ENCODE measurements around the gene TCEAL2.
"Not testable (repeated sequence)": the region's sequence is repeated elsewhere in the genome, so short reads cannot be mapped to it uniquely, and the experiment has no call there.

DNA sequence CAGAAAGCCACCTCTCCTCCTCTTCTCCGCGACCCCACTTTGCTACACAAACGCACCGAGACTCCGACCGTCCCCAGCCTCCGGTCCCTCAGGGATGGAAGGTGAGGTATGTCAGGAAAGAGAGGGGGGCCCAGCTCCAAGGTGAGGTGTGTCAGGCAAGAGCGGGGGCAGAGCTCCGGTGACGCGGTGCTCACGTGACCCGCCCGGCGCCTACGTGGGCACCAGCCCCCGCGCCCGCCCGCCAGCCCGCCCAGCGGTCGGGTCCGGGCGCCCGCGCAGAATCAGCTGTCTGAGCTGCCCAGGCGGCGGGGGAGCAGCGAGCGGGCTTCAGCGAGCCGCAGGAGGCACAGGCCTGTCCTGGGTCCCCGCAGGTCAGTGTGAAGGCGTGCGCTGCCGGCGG lies at the start of gene TCEAL2:
- TF ChIP-seq EZH2phosphoT487 (IDR thresholded peaks at IDR 0.05; ENCODE audit: unreplicated experiment); CTCF (conservative IDR thresholded peaks at IDR 0.05; ENCODE audit: low read depth in 2 of 2); ZNF114 (CRISPR knock-in tag; IDR thresholded peaks at IDR 0.05); JUNB (IDR thresholded peaks at IDR 0.05; ENCODE audit: unreplicated experiment); EZH2 (IDR thresholded peaks at IDR 0.05; ENCODE audit: low read depth, unreplicated experiment): not testable (repeated sequence)
- TF ChIP-seq, protein P1, sequence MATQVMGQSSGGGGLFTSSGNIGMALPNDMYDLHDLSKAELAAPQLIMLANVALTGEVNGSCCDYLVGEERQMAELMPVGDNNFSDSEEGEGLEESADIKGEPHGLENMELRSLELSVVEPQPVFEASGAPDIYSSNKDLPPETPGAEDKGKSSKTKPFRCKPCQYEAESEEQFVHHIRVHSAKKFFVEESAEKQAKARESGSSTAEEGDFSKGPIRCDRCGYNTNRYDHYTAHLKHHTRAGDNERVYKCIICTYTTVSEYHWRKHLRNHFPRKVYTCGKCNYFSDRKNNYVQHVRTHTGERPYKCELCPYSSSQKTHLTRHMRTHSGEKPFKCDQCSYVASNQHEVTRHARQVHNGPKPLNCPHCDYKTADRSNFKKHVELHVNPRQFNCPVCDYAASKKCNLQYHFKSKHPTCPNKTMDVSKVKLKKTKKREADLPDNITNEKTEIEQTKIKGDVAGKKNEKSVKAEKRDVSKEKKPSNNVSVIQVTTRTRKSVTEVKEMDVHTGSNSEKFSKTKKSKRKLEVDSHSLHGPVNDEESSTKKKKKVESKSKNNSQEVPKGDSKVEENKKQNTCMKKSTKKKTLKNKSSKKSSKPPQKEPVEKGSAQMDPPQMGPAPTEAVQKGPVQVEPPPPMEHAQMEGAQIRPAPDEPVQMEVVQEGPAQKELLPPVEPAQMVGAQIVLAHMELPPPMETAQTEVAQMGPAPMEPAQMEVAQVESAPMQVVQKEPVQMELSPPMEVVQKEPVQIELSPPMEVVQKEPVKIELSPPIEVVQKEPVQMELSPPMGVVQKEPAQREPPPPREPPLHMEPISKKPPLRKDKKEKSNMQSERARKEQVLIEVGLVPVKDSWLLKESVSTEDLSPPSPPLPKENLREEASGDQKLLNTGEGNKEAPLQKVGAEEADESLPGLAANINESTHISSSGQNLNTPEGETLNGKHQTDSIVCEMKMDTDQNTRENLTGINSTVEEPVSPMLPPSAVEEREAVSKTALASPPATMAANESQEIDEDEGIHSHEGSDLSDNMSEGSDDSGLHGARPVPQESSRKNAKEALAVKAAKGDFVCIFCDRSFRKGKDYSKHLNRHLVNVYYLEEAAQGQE (IDR thresholded peaks at IDR 0.05; ENCODE audit: unreplicated experiment): not testable (repeated sequence)
